ENCODE results near the gene TAF6L. TPM values are rescaled to one million over a fixed set of nuclear protein-coding genes. Genes with fewer than 3 reads are reported as not detected.
"Not testable (repeated sequence)": the region's sequence is repeated elsewhere in the genome, so short reads cannot be mapped to it uniquely, and the experiment has no call there.

Gene TAF6L
- polyA plus RNA-seq, 4 donors: 13.5 to 28.5 (median 16.7) TPM

- H3K27me3 ChIP-seq (ENCODE audit: control insufficient read depth in 3 of 3, insufficient read depth in 3 of 3, low read length in 3 of 3); H3K9me3 ChIP-seq (ENCODE audit: control insufficient read depth in 2 of 2, insufficient read depth in 1 of 2, low read depth in 1 of 2, low read length in 1 of 2); FAIRE-seq; H3K4me3 ChIP-seq (ENCODE audit: low read depth in 1 of 3, low read length in 3 of 3); H3K4me1 ChIP-seq (ENCODE audit: control insufficient read depth in 3 of 3, insufficient read depth in 2 of 3, low read depth in 1 of 3, low read length in 2 of 3); DNase-seq; H3K27ac ChIP-seq (ENCODE audit: low read depth in 1 of 3, low read length in 2 of 3): not testable (repeated sequence)
- H3K36me3 ChIP-seq (ENCODE audit: control insufficient read depth in 3 of 3, insufficient read depth in 2 of 3, low read depth in 1 of 3, low read length in 3 of 3): peaks cover 22 to 62% (median 30%) of the 10 kb centered on the region in 3 donors
- 95 to 96% (median 96%) methylated on average over 8 of the region's 8 CpGs for WGBS, 3 donors
These were observed 56.9 kb downstream of the TAF6L start for GRCh38 chr11:62828130-62828529.

GRCh38 chr11:62830904-62831519, 59.8 kb downstream of the TAF6L start:
- FAIRE-seq (no peak), DNase-seq (no peak)
- Histone ChIP-seq H3K27ac (ENCODE audit: low read depth in 1 of 3, low read length in 2 of 3) (peak overlapping the region; percentile 81 to 99 (median 96)), H3K27me3 (ENCODE audit: control insufficient read depth in 3 of 3, insufficient read depth in 3 of 3, low read length in 3 of 3) (no peaks in the 10 kb centered on the region), H3K36me3 (ENCODE audit: control insufficient read depth in 3 of 3, insufficient read depth in 2 of 3, low read depth in 1 of 3, low read length in 3 of 3) (peaks cover 7 to 60% (median 15%) of the 10 kb centered on the region in 3 donors), H3K4me1 (ENCODE audit: control insufficient read depth in 3 of 3, insufficient read depth in 2 of 3, low read depth in 1 of 3, low read length in 2 of 3) (peaks cover 2 to 17% (median 2%) of the 10 kb centered on the region in 3 donors), H3K4me3 (ENCODE audit: low read depth in 1 of 3, low read length in 3 of 3) (peak overlapping the region; percentile 84 to 99 (median 98)), H3K9me3 (ENCODE audit: control insufficient read depth in 2 of 2, insufficient read depth in 1 of 2, low read depth in 1 of 2, low read length in 1 of 2) (no peaks in the 10 kb centered on the region)
- WGBS, 3 donors: 1 to 2% (median 1%) methylated on average over 27 to 33 of the region's 33 CpGs

DNA sequence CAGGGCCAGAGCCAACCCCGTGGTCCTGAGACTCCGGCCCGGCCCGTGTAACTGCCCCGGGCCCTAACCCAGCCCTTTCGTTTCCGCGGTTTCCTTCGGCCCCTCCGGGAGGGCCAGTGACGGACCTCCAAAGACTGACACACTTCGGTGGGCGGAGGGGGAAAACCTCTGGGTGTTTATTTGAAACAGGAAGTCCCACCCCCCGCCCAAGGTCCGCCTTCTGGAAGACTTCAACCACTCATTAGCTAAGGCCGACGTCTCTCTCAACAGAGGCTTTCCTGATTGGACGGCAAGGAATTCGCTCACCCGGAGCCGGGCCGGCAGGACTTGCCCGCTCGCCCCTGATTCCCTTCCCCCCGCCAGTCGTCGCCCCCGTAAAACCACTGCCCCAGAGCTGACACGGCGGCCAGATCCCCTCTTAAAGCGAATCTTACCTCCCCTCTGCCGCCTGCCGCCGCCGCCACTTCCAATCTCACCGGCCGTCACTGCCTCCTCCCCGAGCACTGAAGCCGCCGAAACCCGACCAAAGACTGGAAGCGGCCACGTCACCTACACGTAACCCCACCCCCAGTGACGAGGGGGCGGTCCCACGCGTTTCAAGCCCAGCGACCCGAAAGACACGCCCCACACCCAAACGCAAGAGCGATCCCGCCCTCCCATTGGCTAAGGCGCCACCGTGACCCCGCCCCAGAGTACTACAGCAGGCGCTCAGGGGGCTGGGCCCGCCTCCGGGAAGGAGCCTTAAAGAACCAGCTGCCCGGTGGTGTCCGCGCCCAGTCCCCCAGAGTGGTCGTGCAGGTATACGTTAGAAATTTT, 60.5 kb downstream of the TAF6L start, which contains the start of gene STX5:
Gene STX5 (minus strand): TSS at position 532 of the 816 bp plus-strand sequence. CDS start 808 bp downstream, outside the sequence.
- FAIRE-seq: no peak
- 0 to 1% (median 0%) methylated on average over 55 to 65 of the region's 65 CpGs for WGBS, 3 donors
- no peaks in the 10 kb centered on the region for H3K27me3 ChIP-seq (ENCODE audit: control insufficient read depth in 3 of 3, insufficient read depth in 3 of 3, low read length in 3 of 3)
- H3K36me3 ChIP-seq (ENCODE audit: control insufficient read depth in 3 of 3, insufficient read depth in 2 of 3, low read depth in 1 of 3, low read length in 3 of 3): peaks cover 5 to 58% (median 15%) of the 10 kb centered on the region in 3 donors
- H3K4me3 ChIP-seq (ENCODE audit: low read depth in 1 of 3, low read length in 3 of 3): peak within 1 kb of the TSS; percentile 84 to 99 (median 98)
- peak within 1 kb of the TSS; percentile 96 to 99 (median 96) for H3K27ac ChIP-seq (ENCODE audit: low read depth in 1 of 3, low read length in 2 of 3)
- H3K4me1 ChIP-seq (ENCODE audit: control insufficient read depth in 3 of 3, insufficient read depth in 2 of 3, low read depth in 1 of 3, low read length in 2 of 3): peaks cover 2 to 17% (median 2%) of the 10 kb centered on the region in 3 donors
- no peaks in the 10 kb centered on the region for H3K9me3 ChIP-seq (ENCODE audit: control insufficient read depth in 2 of 2, insufficient read depth in 1 of 2, low read depth in 1 of 2, low read length in 1 of 2)
- peak; percentile 99 to 100 for DNase-seq

DNA sequence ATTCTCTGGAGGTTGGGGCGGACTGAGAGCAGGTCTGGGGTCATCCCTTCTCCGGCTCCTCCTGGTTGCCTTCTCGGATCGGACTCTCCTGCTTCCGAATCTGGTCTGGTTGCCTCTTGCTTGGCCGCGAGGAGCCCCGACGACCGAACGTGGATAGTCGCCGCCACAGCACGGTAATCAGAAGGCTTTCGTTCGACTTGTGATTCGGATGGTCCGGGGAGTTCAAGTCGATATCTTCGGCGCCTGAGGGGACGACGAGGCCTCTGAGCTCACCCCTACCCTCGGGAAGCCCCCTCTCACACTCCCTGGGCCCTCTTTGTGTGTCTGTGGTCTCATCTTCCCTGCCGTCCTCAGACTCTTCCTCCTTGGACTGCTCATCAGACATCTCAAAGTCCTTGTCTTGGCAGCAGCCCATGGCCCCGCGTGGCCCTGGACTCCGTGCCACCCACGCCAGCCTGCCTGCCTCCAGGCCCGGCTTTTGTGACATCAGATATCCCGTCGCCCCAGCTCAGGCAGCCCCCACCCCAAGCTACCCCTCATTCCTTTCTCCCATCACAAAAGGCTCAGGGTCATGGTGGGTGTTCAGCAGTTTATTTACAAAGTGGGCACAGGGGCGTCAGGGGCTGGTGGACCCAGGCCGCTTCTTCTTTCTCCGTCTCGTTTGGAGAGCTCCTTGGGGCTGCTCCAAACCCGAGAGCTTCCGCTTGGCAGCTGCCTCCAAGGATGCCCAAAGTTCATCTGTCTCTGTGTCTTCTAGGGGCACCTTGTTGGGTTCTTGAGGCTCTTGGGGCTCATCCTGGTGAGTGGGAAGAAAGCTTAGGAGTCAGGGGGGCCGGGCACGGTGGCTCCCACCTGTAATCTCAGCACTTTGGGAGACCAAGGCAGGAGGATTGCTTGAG, 61.4 kb downstream of the TAF6L start, which contains the start of gene TEX54:
Gene TEX54 (minus strand): TSS at position 506 of the 899 bp plus-strand sequence.
- no peak for FAIRE-seq
- H3K9me3 ChIP-seq (ENCODE audit: control insufficient read depth in 2 of 2, insufficient read depth in 1 of 2, low read depth in 1 of 2, low read length in 1 of 2): no peaks in the 10 kb centered on the region

DNA sequence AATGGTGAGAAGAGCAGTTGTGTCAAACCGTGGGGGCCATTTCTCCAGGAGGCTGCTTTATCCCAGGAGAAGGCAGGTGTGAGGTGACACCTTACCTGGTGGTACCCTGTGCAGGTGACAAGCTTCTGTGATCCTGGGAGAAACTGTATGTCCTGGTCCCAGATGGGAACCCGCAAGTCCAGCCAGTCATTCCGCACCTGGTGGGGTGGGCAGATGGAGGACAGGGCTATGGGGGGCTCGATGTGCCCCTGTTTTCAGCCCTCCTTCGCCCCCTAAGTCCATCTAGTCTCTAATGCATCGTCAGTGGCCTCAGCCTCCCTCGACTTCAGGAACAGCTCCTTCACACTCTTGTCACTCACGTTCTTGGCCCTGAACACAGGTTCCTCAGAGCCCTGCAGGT, 64.1 kb downstream of the TAF6L start:
- DNase-seq (no peak), FAIRE-seq (no peak)
- H3K4me1 ChIP-seq (ENCODE audit: control insufficient read depth in 3 of 3, insufficient read depth in 2 of 3, low read depth in 1 of 3, low read length in 2 of 3): peaks cover 0 to 15% (median 2%) of the 10 kb centered on the region in 3 donors

More for the DNA sequence above, 61.4 kb downstream of the TAF6L start, which contains the start of gene TEX54:
- Histone ChIP-seq H3K4me3 (ENCODE audit: low read depth in 1 of 3, low read length in 3 of 3) (peak within 1 kb of the TSS; percentile 84 to 99 (median 98)), H3K4me1 (ENCODE audit: control insufficient read depth in 3 of 3, insufficient read depth in 2 of 3, low read depth in 1 of 3, low read length in 2 of 3) (peaks cover 2 to 17% (median 2%) of the 10 kb centered on the region in 3 donors), H3K27me3 (ENCODE audit: control insufficient read depth in 3 of 3, insufficient read depth in 3 of 3, low read length in 3 of 3) (no peaks in the 10 kb centered on the region), H3K27ac (ENCODE audit: low read depth in 1 of 3, low read length in 2 of 3) (peak within 1 kb of the TSS; percentile 96 to 99 (median 96)), H3K36me3 (ENCODE audit: control insufficient read depth in 3 of 3, insufficient read depth in 2 of 3, low read depth in 1 of 3, low read length in 3 of 3) (peaks cover 4 to 54% (median 8%) of the 10 kb centered on the region in 3 donors)
- DNase-seq: peak in 1 of 2 donors; percentile 46
- 10 to 12% (median 12%) methylated on average over 39 to 40 of the region's 40 CpGs for WGBS, 3 donors

More for the DNA sequence above, 64.1 kb downstream of the TAF6L start:
- no peaks in the 10 kb centered on the region for H3K27me3 ChIP-seq (ENCODE audit: control insufficient read depth in 3 of 3, insufficient read depth in 3 of 3, low read length in 3 of 3)
- 81 to 86% (median 83%) methylated on average over 8 of the region's 8 CpGs for WGBS, 3 donors
- peaks cover 0 to 43% (median 8%) of the 10 kb centered on the region in 3 donors for H3K36me3 ChIP-seq (ENCODE audit: control insufficient read depth in 3 of 3, insufficient read depth in 2 of 3, low read depth in 1 of 3, low read length in 3 of 3)
- H3K9me3 ChIP-seq (ENCODE audit: control insufficient read depth in 2 of 2, insufficient read depth in 1 of 2, low read depth in 1 of 2, low read length in 1 of 2): no peaks in the 10 kb centered on the region
- H3K4me3 ChIP-seq (ENCODE audit: low read depth in 1 of 3, low read length in 3 of 3): no peak overlapping the region
- H3K27ac ChIP-seq (ENCODE audit: low read depth in 1 of 3, low read length in 2 of 3): no peak overlapping the region

Other genes with a start within 250 kb of the TAF6L start
- gene AHNAK, start 224.6 kb upstream of the TAF6L start, polyA plus RNA-seq: 100 to 1,000 TPM in 1 of 4 donors, 10 to 100 TPM in 3; 72.1 to 110 (median 86.8) TPM
- 1,000 to 10,000 TPM; 1,124 to 2,500 (median 2,087) TPM for gene EEF1G, start 197.5 kb upstream of the TAF6L start, polyA plus RNA-seq
- gene TUT1, start 179.9 kb upstream of the TAF6L start, polyA plus RNA-seq: 10 to 100 TPM in 3 of 4 donors, 1 to 10 TPM in 1; 7.8 to 20.1 (median 16.6) TPM
- 10 to 100 TPM; 40.5 to 64.7 (median 43.0) TPM for gene MTA2, start 169.5 kb upstream of the TAF6L start, polyA plus RNA-seq
- 10 to 100 TPM; 21.2 to 46.2 (median 35.5) TPM for gene EML3, start 158.6 kb upstream of the TAF6L start, polyA plus RNA-seq
- gene ROM1, start 158.1 kb upstream of the TAF6L start, polyA plus RNA-seq: 1 to 10 TPM in 3 of 4 donors, under 1 TPM in 1; 0.54 to 8.4 (median 3.6) TPM
- gene B3GAT3, start 149.4 kb upstream of the TAF6L start, polyA plus RNA-seq: 10 to 100 TPM; 16.3 to 39.3 (median 30.1) TPM
- gene GANAB, start 124.8 kb upstream of the TAF6L start, polyA plus RNA-seq: 100 to 1,000 TPM in 2 of 4 donors, 10 to 100 TPM in 2; 38.6 to 310 (median 103) TPM
- 10 to 100 TPM in 2 of 4 donors, 1 to 10 TPM in 2; 7.3 to 17.0 (median 10.1) TPM for gene INTS5, start 118.1 kb upstream of the TAF6L start, polyA plus RNA-seq
- gene C11orf98, start 106.2 kb upstream of the TAF6L start, polyA plus RNA-seq: 100 to 1,000 TPM in 3 of 4 donors, 10 to 100 TPM in 1; 56.7 to 156 (median 135) TPM
- 10 to 100 TPM in 2 of 4 donors, 1 to 10 TPM in 2; 7.0 to 18.6 (median 12.1) TPM for gene CSKMT, start 106.1 kb upstream of the TAF6L start, polyA plus RNA-seq
- gene UQCC3, start 99.7 kb upstream of the TAF6L start, polyA plus RNA-seq: 10 to 100 TPM; 11.4 to 34.9 (median 23.4) TPM
- 1 to 10 TPM; 2.2 to 7.3 (median 6.3) TPM for gene LBHD1, start 99.1 kb upstream of the TAF6L start, polyA plus RNA-seq
- gene UBXN1, start 92.3 kb upstream of the TAF6L start, polyA plus RNA-seq: 100 to 1,000 TPM; 142 to 224 (median 161) TPM
- 1 to 10 TPM in 1 of 4 donors, under 1 TPM in 2, not detected in 1; 0.27 to 5.5 (median 0.55) TPM for gene LRRN4CL, start 81.9 kb upstream of the TAF6L start, polyA plus RNA-seq
- gene BSCL2, start 64.0 kb upstream of the TAF6L start, polyA plus RNA-seq: 10 to 100 TPM; 31.2 to 69.7 (median 50.4) TPM
- 1 to 10 TPM in 1 of 4 donors, under 1 TPM in 1, not detected in 2; 0.75 to 9.0 TPM for gene GNG3, start 63.7 kb upstream of the TAF6L start, polyA plus RNA-seq
- 10 to 100 TPM; 38.6 to 67.9 (median 44.1) TPM for gene HNRNPUL2, start 43.9 kb upstream of the TAF6L start, polyA plus RNA-seq
- 10 to 100 TPM; 13.5 to 36.9 (median 31.4) TPM for gene TTC9C, start 42.9 kb upstream of the TAF6L start, polyA plus RNA-seq
- gene ZBTB3, start 17.2 kb upstream of the TAF6L start, polyA plus RNA-seq: 1 to 10 TPM in 3 of 4 donors, under 1 TPM in 1; 0.27 to 7.3 (median 4.5) TPM
- 100 to 1,000 TPM in 1 of 4 donors, 10 to 100 TPM in 3; 67.5 to 130 (median 85.6) TPM for gene POLR2G, start 9.8 kb upstream of the TAF6L start, polyA plus RNA-seq
- gene TMEM179B, start 16.0 kb downstream of the TAF6L start, polyA plus RNA-seq: 10 to 100 TPM; 46.7 to 79.3 (median 59.2) TPM
- gene TMEM223, start 20.6 kb downstream of the TAF6L start, polyA plus RNA-seq: 10 to 100 TPM; 15.7 to 31.6 (median 17.5) TPM
- 100 to 1,000 TPM in 2 of 4 donors, 10 to 100 TPM in 2; 48.2 to 188 (median 105) TPM for gene NXF1, start 34.0 kb downstream of the TAF6L start, polyA plus RNA-seq
- gene STX5, start 60.7 kb downstream of the TAF6L start, polyA plus RNA-seq: 10 to 100 TPM; 22.6 to 43.4 (median 31.7) TPM
- under 1 TPM in 1 of 4 donors, not detected in 3; 0.83 TPM for gene TEX54, start 61.4 kb downstream of the TAF6L start, polyA plus RNA-seq
- gene WDR74, start 68.2 kb downstream of the TAF6L start, polyA plus RNA-seq: 10 to 100 TPM; 30.3 to 47.5 (median 35.6) TPM
- gene SLC3A2, start 109.5 kb downstream of the TAF6L start, polyA plus RNA-seq: 100 to 1,000 TPM; 124 to 200 (median 175) TPM
- 1 to 10 TPM in 1 of 4 donors, under 1 TPM in 1, not detected in 2; 0.65 to 1.1 TPM for gene CHRM1, start 150.0 kb downstream of the TAF6L start, polyA plus RNA-seq
- not detected for gene SLC22A6, start 213.6 kb downstream of the TAF6L start, polyA plus RNA-seq
- gene SLC22A8, start 244.4 kb downstream of the TAF6L start, polyA plus RNA-seq: under 1 TPM in 1 of 4 donors, not detected in 3; 0.09 TPM

Data from small intestine (tissue), 7 donors.